Gastrocnemius medialis (tissue), 4 donors: ENCODE measurements around the gene MRPL10.

Source experiments
- CTCF ChIP-seq, 5 experiments: fragments of 450-650 bp in 3 of 5; fragments of 200-600 bp in 2 of 5; sonication (generic) in 2 of 5; IDR thresholded peaks in 4 of 5; conservative IDR thresholded peaks in 1 of 5; 1 replicate in 4 of 5; 2 replicates in 1 of 5; pipeline ENCODE4 v1.5.1; 2016 to 2019; ENCODE audit warnings: antibody characterized with exemption in 5 of 5, mild to moderate bottlenecking in 3 of 5, moderate library complexity in 3 of 5
- POLR2A ChIP-seq, 2 donors: fragments of 450-650 bp; IDR thresholded peaks; one replicate each; pipeline ENCODE4 v1.6.1; 2017; ENCODE audit warnings: antibody characterized with exemption in 2 of 2, mild to moderate bottlenecking in 2 of 2, moderate library complexity in 2 of 2

GRCh38 chr17:47802341-47803022, 28.9 kb downstream of the MRPL10 start:
- TF ChIP-seq CTCF (IDR thresholded peaks at IDR 0.05 in 4 of 5, conservative IDR thresholded peaks at IDR 0.05 in 1 of 5) (peak; percentile 28 to 56 (median 45)), POLR2A (IDR thresholded peaks at IDR 0.05) (no peak)
